Upper lobe of right lung (tissue), 1 donor: ENCODE measurements around the gene TMEM121B. TPM values are rescaled to one million over a fixed set of nuclear protein-coding genes. Genes with fewer than 3 reads are reported as not detected.

Experiments
- ATAC-seq: fragments of 200-7000 bp; cut with Tn5 transposase; one replicate; pipeline ENCODE4 v1.9.1; 2020; ENCODE audit warnings: mild to moderate bottlenecking, moderate library complexity
- DNase-seq: peaks from one replicate; pipeline ENCODE4 v3.0.0-alpha.2; 2020
- H3K27ac ChIP-seq: fragments of 200-600 bp; one replicate; pipeline ENCODE4 v1.8.0; 2022
- H3K27me3 ChIP-seq: fragments of 200-600 bp; one replicate; pipeline ENCODE4 v1.8.0; 2022; ENCODE audit warnings: mild to moderate bottlenecking
- H3K36me3 ChIP-seq: fragments of 200-600 bp; one replicate; pipeline ENCODE4 v1.8.0; 2022
- H3K4me1 ChIP-seq: fragments of 200-600 bp; one replicate; pipeline ENCODE4 v1.8.0; 2022
- H3K4me3 ChIP-seq: fragments of 200-600 bp; one replicate; pipeline ENCODE4 v1.8.0; 2022; ENCODE audit warnings: mild to moderate bottlenecking
- H3K9me3 ChIP-seq: fragments of 200-600 bp; one replicate; pipeline ENCODE4 v1.8.0; 2022
- CTCF ChIP-seq: fragments of 200-600 bp; IDR thresholded peaks from one replicate; pipeline ENCODE4 v1.8.0; 2022; ENCODE audit warnings: antibody characterized with exemption
- intact Hi-C: fragments of 100-400 bp; cut with DNase I; formaldehyde crosslinking; loops from one replicate; pipeline ENCODE4 v1.11.0; 2022
- total RNA-seq: library from RNA; stranded (reverse); fragmentation: NEBNext Ultra II Directional; extraction: Animal tissue kit (Norgen Biotek cat#: 25700); gene quantifications from one replicate; pipeline ENCODE4 v1.2.1, GENCODE V29; 2021
- donor health status: DM: no; HTN: yes; CAD: no; lungs with severe emphysema.

Gene TMEM121B
- total RNA-seq, 1 donor from 2014 or later = 2.1 TPM

GRCh38 chr22:17100621-17101020, 20.5 kb downstream of the TMEM121B start:
- Histone ChIP-seq H3K27ac (no peak overlapping the region), H3K27me3 (no peaks in the 10 kb centered on the region), H3K4me3 (no peak overlapping the region), H3K4me1 (peaks cover 14% of the 10 kb centered on the region), H3K9me3 (no peaks in the 10 kb centered on the region), H3K36me3 (peaks cover 79% of the 10 kb centered on the region)
- ATAC-seq (peak; percentile 59), DNase-seq (peak; percentile 65)
- intact Hi-C loops = no loop called here
- TF ChIP-seq CTCF = no peak

GRCh38 chr22:17098379-17098819, 22.8 kb downstream of the TMEM121B start:
- peak; percentile 64 for DNase-seq
- ATAC-seq = peak; percentile 81
- no peaks in the 10 kb centered on the region for H3K9me3 ChIP-seq
- H3K27ac ChIP-seq = no peak overlapping the region
- peaks cover 19% of the 10 kb centered on the region for H3K4me1 ChIP-seq
- intact Hi-C loops = no loop called here
- TF ChIP-seq CTCF = no peak
- no peaks in the 10 kb centered on the region for H3K27me3 ChIP-seq
- H3K36me3 ChIP-seq = peaks cover 66% of the 10 kb centered on the region
- no peak overlapping the region for H3K4me3 ChIP-seq

- H3K4me1 ChIP-seq = peaks cover 20% of the 10 kb centered on the region
- no peak for TF ChIP-seq CTCF
- ATAC-seq = no peak
- H3K9me3 ChIP-seq = no peaks in the 10 kb centered on the region
- intact Hi-C loops = no loop called here
- no peaks in the 10 kb centered on the region for H3K27me3 ChIP-seq
- peak; percentile 31 for DNase-seq
- H3K27ac ChIP-seq = peak overlapping the region; percentile 26
- peaks cover 59% of the 10 kb centered on the region for H3K36me3 ChIP-seq
- H3K4me3 ChIP-seq = no peak overlapping the region
Observed at GRCh38 chr22:17097701-17098100, 23.5 kb downstream of the TMEM121B start.

GRCh38 chr22:17097062-17097461, 24.1 kb downstream of the TMEM121B start:
- H3K27ac ChIP-seq = no peak overlapping the region
- H3K27me3 ChIP-seq = no peaks in the 10 kb centered on the region
- no peaks in the 10 kb centered on the region for H3K9me3 ChIP-seq
- peak; percentile 12 for DNase-seq
- peaks cover 20% of the 10 kb centered on the region for H3K4me1 ChIP-seq
- ATAC-seq = no peak
- intact Hi-C loops = no loop called here
- peaks cover 52% of the 10 kb centered on the region for H3K36me3 ChIP-seq
- TF ChIP-seq CTCF = no peak
- no peak overlapping the region for H3K4me3 ChIP-seq

DNA sequence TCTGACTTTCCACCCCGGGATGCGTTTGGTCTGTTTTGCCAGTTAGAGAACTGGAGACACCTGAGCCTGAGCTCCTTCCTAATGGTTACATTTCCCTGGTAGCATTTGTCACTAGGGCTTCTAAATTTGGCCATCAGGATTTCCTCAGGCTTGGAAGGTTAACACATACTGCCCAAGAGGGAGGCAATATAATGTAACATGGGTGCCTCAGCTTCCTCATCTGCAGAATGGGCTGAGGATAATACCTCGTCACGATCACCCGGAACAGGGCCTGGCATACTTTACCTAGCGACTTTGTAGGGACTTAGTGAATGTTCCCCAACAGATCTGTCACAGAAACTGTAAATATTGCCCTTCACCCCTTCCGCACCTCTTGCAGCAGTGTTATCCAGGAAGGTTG, 25.1 kb downstream of the TMEM121B start:
- Histone ChIP-seq H3K9me3 (no peaks in the 10 kb centered on the region), H3K4me3 (no peak overlapping the region), H3K27me3 (no peaks in the 10 kb centered on the region), H3K27ac (no peak overlapping the region), H3K36me3 (peaks cover 42% of the 10 kb centered on the region), H3K4me1 (peaks cover 21% of the 10 kb centered on the region)
- ATAC-seq = no peak
- intact Hi-C loops = no loop called here
- DNase-seq = peak; percentile 7
- TF ChIP-seq CTCF = no peak

DNA sequence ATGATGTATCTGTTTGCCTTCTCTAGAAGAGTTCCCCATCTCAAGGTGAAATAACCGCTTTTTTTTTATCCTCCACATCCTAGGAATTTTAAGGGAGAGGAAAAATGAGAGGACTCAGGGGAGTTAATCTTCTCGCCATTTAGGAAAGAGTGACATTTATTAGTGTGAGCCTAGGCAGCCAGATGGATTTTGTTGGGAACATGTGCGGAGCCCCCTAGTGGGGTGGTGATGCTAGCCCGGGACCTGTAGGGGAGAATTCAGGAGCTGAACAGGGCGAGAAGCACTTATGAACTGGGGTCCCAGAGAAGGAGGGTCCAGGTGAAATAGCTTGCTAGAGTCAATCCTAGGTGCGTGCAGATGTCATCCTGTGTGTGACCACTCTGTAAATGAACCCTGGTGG, 25.6 kb downstream of the TMEM121B start:
- peak; percentile 31 for TF ChIP-seq CTCF
- ATAC-seq (no peak), DNase-seq (peak; percentile 17)
- H3K27me3 ChIP-seq = no peaks in the 10 kb centered on the region
- no peak overlapping the region for H3K4me3 ChIP-seq
- H3K36me3 ChIP-seq = peaks cover 37% of the 10 kb centered on the region
- H3K27ac ChIP-seq = no peak overlapping the region
- intact Hi-C loops = no loop called here
- H3K9me3 ChIP-seq = no peaks in the 10 kb centered on the region
- peaks cover 20% of the 10 kb centered on the region for H3K4me1 ChIP-seq
